ENCODE measurements around the gene MICAL2.

MICAL2 gene

DNA sequence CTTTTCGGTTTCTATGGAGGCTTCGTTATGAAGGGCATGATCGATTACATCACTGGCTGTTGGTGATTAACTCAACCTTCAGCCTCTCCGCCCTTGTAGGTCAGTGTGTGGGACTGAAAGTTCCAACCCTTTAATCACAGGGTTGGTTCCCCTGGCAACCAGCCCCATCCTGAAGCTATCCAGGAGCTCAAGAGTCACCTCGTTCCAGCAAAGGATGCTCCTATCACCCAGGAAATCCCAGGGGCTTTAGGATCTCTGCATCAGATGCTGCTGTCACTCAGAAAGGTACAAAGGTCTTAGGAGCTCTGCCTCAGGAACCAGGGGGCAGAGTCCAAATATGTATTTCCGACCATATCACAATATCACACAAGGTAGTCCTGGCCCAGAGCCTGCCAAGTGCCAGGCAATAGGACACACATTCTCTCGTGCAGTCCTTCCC lies 143.5 kb downstream of the MICAL2 start:
- peak; percentile 71 for DNase-seq

GRCh38 chr11:12258451-12258850 lies 148.1 kb downstream of the MICAL2 start:
- DNase-seq, result no peak

DNA sequence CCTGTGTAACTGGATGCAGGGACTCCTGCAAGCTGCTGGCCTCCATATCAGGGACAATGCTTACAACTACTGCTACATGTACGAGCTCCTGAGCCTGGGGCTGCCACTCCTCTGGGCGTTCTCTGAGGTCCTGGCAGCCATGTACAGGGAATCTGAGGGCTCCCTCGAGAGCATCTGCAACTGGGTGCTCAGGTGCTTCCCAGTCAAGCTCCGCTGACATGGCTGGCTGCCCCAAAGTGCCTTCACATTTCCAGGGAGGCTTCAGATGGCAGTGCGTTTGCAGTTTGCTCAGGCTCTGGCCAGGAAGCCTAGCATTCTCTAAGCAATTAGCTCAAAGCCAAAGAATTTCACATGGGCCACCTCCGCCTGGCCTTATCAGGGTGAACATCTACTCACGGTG lies 149.6 kb downstream of the MICAL2 start:
- DNase-seq, result no peak

- no peak for DNase-seq
These were observed 150.5 kb downstream of the MICAL2 start for GRCh38 chr11:12260731-12261521.

DNA sequence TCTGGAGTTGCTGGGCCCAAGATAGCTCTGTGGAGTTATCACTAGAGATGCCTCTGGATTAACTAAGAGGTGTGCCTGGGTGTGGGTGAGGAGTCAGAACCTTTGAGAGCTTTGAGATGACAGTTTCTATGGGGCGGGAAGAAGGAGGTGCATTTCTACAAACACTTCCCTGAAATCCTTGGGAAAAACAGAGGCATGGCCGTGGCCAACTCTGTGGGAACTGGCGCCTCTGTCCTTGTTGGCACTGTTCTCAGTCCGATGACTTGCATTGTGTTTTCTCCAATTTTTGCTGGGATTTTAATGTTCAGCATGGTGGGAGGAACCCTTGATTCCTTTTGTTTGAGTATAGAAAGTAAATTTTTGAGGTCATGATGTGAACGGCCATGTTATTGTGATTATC lies 151.2 kb downstream of the MICAL2 start:
- DNase-seq, result no peak

GRCh38 chr11:12263141-12263693 lies 152.8 kb downstream of the MICAL2 start:
- DNase-seq, result no peak

GRCh38 chr11:12264361-12264760 lies 154.0 kb downstream of the MICAL2 start:
- DNase-seq, result no peak

GRCh38 chr11:12266132-12266531 lies 155.7 kb downstream of the MICAL2 start:
- DNase-seq, result no peak

- peak; percentile 30 for DNase-seq
These were observed 156.6 kb downstream of the MICAL2 start for GRCh38 chr11:12266943-12267342.

GRCh38 chr11:12267921-12268320 lies 157.5 kb downstream of the MICAL2 start:
- DNase-seq, result no peak

DNA sequence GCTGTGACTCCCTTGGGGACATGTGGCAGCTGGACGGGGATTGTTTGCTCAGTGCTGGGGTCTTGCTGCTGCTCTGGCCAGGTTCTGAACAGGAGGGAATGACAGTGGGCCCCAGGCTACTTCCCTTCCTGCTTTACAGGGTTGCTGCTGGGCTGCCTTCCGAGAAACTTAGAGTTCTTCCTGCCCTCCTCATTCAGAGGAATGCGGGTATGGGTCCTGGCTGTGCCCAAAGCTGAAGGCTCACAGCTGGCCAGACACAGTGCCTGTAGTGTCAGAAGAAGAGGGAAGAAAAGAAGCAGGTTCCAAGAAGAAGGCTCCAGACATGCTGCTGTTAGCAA lies 158.7 kb downstream of the MICAL2 start:
- no peak for DNase-seq

DNA sequence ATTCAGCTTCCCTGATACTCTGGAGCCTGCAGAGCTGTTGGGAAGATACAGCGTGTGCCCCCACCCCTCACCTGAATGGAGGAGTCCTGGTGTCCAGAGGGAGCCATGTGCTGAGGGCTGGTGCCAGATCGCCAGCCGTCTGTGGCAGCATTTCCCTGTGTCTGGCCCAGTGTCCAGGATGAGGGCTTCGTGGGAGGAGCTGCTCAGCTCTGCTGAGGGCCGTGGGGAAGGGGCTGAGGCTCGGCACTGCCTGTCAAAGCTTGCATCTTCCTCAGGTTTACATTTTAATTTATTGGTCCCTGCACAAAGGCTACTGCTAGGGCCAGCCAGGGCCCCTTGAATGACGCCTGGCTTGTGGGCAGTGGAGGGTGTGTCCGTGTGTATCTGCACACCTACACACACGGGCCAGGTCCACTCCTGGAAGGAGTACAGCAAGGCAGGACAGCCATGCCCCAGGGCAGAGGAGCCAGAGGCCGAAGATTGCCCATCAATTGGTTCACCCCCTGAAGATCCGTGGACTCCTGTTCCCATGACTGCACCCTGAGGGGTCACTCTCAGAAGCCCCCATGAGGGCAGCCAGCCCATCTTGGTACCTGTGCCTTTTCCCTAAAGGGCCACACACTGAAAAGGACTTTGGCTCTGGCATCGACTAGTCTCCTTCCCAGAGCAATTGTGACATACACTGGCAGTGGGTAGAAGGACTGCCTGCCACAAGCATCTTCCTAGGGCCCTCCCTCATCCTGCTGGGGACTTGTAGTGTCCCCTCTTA lies 159.2 kb downstream of the MICAL2 start:
- DNase-seq, result no peak

GRCh38 chr11:12270215-12270797 lies 159.9 kb downstream of the MICAL2 start:
- no peak for DNase-seq

DNA sequence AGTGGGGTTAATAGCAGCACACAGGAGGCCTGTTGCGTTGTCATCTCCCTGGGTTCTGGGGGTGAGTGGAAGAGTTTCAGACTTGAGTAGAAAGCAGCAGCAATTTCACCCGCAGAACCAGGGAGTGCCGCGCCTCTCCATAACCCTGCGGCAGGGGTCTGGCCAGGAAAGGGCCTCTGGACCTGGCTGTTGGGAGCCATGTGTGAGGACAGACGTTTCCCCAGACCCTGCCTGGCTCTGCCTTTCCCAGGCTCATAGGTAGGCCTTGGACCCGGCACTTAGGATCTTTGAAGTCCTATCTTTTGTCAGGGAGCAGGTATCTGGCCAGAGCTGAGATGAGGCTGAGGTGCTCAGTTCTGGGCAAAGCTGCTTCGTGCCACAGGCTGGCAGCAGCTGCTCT lies 160.4 kb downstream of the MICAL2 start:
- DNase-seq, result no peak

DNA sequence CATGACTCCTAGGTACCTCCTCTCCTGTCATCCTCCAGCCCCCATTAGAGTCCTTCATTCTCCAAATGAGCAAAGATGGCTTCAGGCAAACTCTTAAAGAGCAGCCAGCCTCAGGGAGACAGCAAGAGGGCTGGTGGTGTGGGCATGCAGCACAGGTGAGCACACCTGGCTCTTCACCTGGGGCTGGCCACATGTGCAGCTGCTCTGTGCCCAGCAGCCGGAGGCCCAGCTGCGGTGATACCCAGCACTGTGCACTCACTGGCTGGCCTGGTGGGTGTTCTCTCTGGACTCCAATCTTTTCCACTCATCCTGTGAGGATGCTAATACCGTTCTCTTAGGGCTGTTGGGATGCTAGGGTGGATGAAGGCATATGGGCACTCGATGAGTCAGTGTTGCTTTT lies 160.9 kb downstream of the MICAL2 start:
- DNase-seq, result no peak

DNA sequence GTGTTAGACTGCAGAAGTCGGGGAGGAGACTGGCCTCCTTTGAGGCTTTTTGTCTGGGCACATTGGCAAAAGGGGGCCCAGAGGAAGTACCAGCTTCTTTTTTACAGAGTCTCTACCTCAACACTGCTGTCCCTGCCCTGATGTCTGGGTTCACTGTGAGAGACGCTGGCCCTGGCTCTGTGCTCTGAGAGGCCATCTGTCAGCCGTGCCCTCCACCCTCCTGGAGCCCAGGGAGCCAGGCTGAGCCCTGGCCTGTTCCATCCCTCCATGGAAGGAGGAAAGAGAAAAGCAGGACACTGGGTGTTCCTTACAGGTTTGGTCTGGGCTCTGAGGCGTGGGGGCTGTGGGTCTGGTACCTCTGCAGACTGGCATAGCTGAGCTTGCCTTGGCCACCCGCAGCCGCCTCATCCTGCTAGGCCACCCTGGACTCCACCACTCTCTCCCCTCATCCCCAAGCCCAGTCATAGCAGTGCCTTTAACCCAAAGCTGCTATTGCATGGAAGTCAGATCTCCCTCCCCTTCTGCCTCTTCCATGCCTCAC lies 161.5 kb downstream of the MICAL2 start:
- no peak for DNase-seq

DNA sequence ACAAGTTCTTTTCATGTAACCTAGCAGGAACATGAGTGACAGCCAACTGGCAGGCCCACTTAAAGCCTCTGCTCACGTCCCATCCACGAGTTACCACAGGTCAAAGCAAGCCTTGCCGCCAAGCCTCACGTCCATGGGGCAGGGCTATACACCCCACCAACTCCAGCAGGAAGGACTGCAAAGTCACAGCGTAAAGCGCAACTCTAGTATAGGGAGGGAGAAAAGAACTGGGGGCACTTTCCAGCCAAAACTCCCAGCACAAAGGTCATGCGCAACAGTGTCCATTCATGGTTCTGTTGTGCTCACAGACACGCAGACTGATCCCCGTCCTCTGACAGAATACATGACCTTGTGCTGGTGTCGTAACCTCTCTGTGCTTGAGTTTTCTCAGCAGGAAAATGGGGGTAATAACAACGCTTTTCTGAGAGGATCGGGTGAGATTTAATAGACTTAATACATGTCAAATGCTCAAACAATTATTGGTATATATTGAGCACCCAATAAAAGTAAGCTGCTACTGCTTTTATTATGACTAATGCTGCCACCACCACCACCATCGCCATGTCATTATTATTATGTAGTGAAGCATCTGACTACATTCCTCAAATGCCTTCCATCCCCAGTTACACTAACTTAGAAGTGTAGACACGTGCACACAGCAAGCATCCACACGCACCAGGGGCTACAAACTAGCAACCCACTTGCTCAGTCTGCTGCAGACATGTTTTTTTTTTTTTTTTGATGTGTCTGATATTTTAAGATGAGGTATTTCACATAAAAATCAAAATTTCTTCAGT lies 162.6 kb downstream of the MICAL2 start:
- DNase-seq, result no peak

- DNase-seq, result no peak
These were observed 163.2 kb downstream of the MICAL2 start for GRCh38 chr11:12273618-12273995.

- no peak for DNase-seq
These were observed 163.7 kb downstream of the MICAL2 start for GRCh38 chr11:12274056-12274455.

DNA sequence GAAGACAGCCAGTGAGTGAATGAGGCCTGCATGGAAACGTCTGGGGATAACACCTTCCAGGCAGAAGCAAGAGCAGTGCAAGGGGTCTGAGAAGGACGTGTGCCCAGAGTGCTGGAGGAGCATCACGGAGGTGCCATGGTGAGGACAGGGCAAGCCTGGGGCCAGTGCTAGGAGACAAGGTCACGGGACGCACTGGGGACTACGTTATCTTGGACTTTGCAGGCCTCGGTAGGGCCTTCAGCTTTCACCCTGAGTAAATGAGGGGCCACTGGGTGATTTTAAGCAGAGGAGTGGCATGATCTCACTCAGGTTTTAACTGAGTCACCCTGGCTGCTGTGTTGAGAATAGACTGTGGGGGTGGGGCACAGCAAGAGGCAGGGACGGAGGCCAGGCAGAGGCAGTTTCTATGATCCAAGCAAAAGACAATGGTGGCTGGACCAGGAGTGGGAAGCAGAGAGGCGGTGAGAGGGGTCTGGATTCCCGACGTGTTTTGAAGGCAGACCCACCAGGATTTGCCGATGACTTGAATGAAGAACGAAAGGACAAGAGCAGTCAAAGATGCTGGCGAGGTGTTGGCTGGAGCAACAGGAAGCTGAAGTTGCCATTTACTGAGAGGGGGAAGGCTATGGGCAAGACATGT lies 164.3 kb downstream of the MICAL2 start:
- DNase-seq, result no peak

- DNase-seq, result no peak
These were observed 165.4 kb downstream of the MICAL2 start for GRCh38 chr11:12275818-12276217.

DNA sequence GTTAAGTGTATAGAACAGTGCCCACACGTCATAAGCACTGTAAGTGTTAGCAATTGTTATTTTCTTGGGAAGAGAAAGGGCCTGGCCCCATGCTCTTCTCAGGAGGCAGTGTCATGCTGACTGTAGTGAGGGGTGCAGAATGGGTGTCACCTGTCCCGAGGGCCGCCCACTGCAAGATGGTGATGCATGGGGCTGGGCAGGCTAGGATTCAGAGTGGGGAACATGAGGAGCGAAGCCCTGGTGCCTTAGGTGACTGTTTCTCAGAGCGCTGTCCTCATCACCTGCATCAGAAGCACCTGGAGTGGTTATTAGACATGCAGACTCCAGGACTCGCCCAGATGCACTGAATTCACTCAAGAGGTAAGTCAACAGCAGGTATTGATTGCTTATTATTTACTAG lies 166.0 kb downstream of the MICAL2 start:
- peak; percentile 26 for DNase-seq
